Measurements from ENCODE around the gene UBE2K.

UBE2K gene

GRCh38 chr4:39821951-39822350 is 124.0 kb downstream of the UBE2K start:
- no peak for DNase-seq
- peaks cover 0 to 2% of the 10 kb centered on the region in 2 experiments for H3K4me1 ChIP-seq (ENCODE audit: control insufficient read depth in 1 of 2, insufficient read depth in 2 of 2, low read length in 2 of 2)
- H3K9me3 ChIP-seq (ENCODE audit: insufficient read depth, low read depth, low read length): no peaks in the 10 kb centered on the region
- WGBS (ENCODE audit: extremely low coverage, insufficient coverage, insufficient read length): no CpG with 5 or more reads among the region's 9 CpGs
- no peaks in the 10 kb centered on the region for H3K27me3 ChIP-seq (ENCODE audit: insufficient read depth, low read length)
- peaks cover 3 to 11% of the 10 kb centered on the region in 2 experiments for H3K36me3 ChIP-seq (ENCODE audit: control insufficient read depth in 1 of 2, insufficient read depth in 2 of 2, low read length in 2 of 2)
- H3K18ac ChIP-seq (ENCODE audit: low read length): no peak overlapping the region
- no peak overlapping the region for H4K12ac ChIP-seq (ENCODE audit: low read depth, low read length)
- H2BK12ac ChIP-seq (ENCODE audit: low read length): no peak overlapping the region
- H4K91ac ChIP-seq (ENCODE audit: low read depth, low read length): no peak overlapping the region
- H3K4me2 ChIP-seq (ENCODE audit: low read length): no peak overlapping the region
- H2AK5ac ChIP-seq (ENCODE audit: low read length): no peak overlapping the region
- no peak overlapping the region for H3K14ac ChIP-seq (ENCODE audit: low read length)
- H3K9ac ChIP-seq (ENCODE audit: low read length): no peak overlapping the region
- H2BK120ac ChIP-seq (ENCODE audit: insufficient read depth, low read length, poor library complexity): no peak overlapping the region
- H3K4ac ChIP-seq (ENCODE audit: low read depth, low read length): no peak overlapping the region
- H3K79me1 ChIP-seq (ENCODE audit: low read length): no peaks in the 10 kb centered on the region
- H2AFZ ChIP-seq (ENCODE audit: insufficient read depth, low read length, poor library complexity): no peak overlapping the region
- H3K4me3 ChIP-seq (ENCODE audit: low read depth, low read length): no peak overlapping the region
- H4K8ac ChIP-seq (ENCODE audit: low read depth, low read length): no peak overlapping the region
- no peak overlapping the region for H2BK5ac ChIP-seq (ENCODE audit: low read depth, low read length, poor library complexity)
- H3K79me2 ChIP-seq (ENCODE audit: control insufficient read depth, insufficient read depth, low read length, poor library complexity): no peaks in the 10 kb centered on the region
- H3K23ac ChIP-seq (ENCODE audit: low read length): no peak overlapping the region
- H3K27ac ChIP-seq (ENCODE audit: low read depth, low read length): no peak overlapping the region

DNA sequence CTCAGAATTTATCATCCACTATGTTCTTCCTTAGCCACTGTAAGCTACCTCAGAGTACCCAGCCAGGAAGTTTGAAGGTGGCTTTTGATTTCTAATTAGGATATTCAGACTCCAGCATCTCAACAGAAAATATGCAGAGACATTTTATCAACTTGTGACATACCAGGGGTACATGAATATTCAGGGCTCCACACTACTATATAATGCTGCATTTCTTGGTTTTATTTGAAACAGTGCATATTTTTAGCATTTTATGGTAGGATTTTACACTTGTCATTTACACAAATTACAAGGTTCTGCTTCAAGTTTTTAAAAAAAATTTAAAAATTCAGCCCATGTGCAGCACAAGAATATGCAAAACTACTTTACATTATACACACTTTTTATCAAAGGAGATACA is 124.7 kb downstream of the UBE2K start:
- Histone ChIP-seq H3K4me1 (ENCODE audit: control insufficient read depth in 1 of 2, insufficient read depth in 2 of 2, low read length in 2 of 2) (peaks cover 0 to 2% of the 10 kb centered on the region in 2 experiments), H2AK5ac (ENCODE audit: low read length) (no peak overlapping the region), H3K18ac (ENCODE audit: low read length) (no peak overlapping the region), H3K4me3 (ENCODE audit: low read depth, low read length) (no peak overlapping the region), H3K36me3 (ENCODE audit: control insufficient read depth in 1 of 2, insufficient read depth in 2 of 2, low read length in 2 of 2) (peaks cover 6 to 13% of the 10 kb centered on the region in 2 experiments), H3K27ac (ENCODE audit: low read depth, low read length) (no peak overlapping the region), H4K12ac (ENCODE audit: low read depth, low read length) (no peak overlapping the region), H3K79me1 (ENCODE audit: low read length) (no peaks in the 10 kb centered on the region), H2BK5ac (ENCODE audit: low read depth, low read length, poor library complexity) (no peak overlapping the region), H3K4me2 (ENCODE audit: low read length) (no peak overlapping the region), H4K8ac (ENCODE audit: low read depth, low read length) (no peak overlapping the region), H4K91ac (ENCODE audit: low read depth, low read length) (no peak overlapping the region), H3K9ac (ENCODE audit: low read length) (no peak overlapping the region), H2AFZ (ENCODE audit: insufficient read depth, low read length, poor library complexity) (no peak overlapping the region), H3K23ac (ENCODE audit: low read length) (no peak overlapping the region), H2BK12ac (ENCODE audit: low read length) (no peak overlapping the region), H3K14ac (ENCODE audit: low read length) (no peak overlapping the region), H3K79me2 (ENCODE audit: control insufficient read depth, insufficient read depth, low read length, poor library complexity) (no peaks in the 10 kb centered on the region), H3K4ac (ENCODE audit: low read depth, low read length) (no peak overlapping the region), H3K9me3 (ENCODE audit: insufficient read depth, low read depth, low read length) (no peaks in the 10 kb centered on the region), H2BK120ac (ENCODE audit: insufficient read depth, low read length, poor library complexity) (no peak overlapping the region), H3K27me3 (ENCODE audit: insufficient read depth, low read length) (no peaks in the 10 kb centered on the region)
- no peak for DNase-seq

DNA sequence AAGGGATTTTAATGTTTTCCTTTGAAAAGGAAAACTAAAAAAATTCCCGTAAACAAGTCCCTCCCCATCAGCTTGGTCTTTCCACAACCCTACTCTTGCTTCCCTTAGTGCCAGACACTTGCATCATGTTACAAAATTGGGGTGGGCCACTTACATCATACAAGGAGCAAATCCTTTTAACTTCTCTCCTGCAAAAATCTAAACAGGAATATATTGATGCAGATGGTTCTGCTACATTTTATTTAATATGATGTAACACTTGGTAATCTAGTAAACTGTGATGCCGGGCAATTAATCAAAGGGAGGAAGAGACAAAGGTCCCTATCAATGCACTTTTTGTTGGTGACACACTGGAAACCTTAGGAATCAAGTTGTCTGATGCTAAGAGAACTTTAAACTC is 125.3 kb downstream of the UBE2K start:
- H2AFZ ChIP-seq (ENCODE audit: insufficient read depth, low read length, poor library complexity): no peak overlapping the region
- no peak overlapping the region for H2BK120ac ChIP-seq (ENCODE audit: insufficient read depth, low read length, poor library complexity)
- no peak overlapping the region for H3K18ac ChIP-seq (ENCODE audit: low read length)
- no peak overlapping the region for H3K4me2 ChIP-seq (ENCODE audit: low read length)
- H2BK12ac ChIP-seq (ENCODE audit: low read length): no peak overlapping the region
- no peak for DNase-seq
- H3K79me1 ChIP-seq (ENCODE audit: low read length): no peaks in the 10 kb centered on the region
- H3K79me2 ChIP-seq (ENCODE audit: control insufficient read depth, insufficient read depth, low read length, poor library complexity): no peaks in the 10 kb centered on the region
- no peak overlapping the region for H3K27ac ChIP-seq (ENCODE audit: low read depth, low read length)
- no peak overlapping the region for H4K12ac ChIP-seq (ENCODE audit: low read depth, low read length)
- peaks cover 0 to 2% of the 10 kb centered on the region in 2 experiments for H3K4me1 ChIP-seq (ENCODE audit: control insufficient read depth in 1 of 2, insufficient read depth in 2 of 2, low read length in 2 of 2)
- H4K8ac ChIP-seq (ENCODE audit: low read depth, low read length): no peak overlapping the region
- H4K91ac ChIP-seq (ENCODE audit: low read depth, low read length): no peak overlapping the region
- H2AK5ac ChIP-seq (ENCODE audit: low read length): no peak overlapping the region
- H3K23ac ChIP-seq (ENCODE audit: low read length): no peak overlapping the region
- H3K4ac ChIP-seq (ENCODE audit: low read depth, low read length): no peak overlapping the region
- no CpG with 5 or more reads among the region's 2 CpGs for WGBS (ENCODE audit: extremely low coverage, insufficient coverage, insufficient read length)
- no peaks in the 10 kb centered on the region for H3K27me3 ChIP-seq (ENCODE audit: insufficient read depth, low read length)
- H3K14ac ChIP-seq (ENCODE audit: low read length): no peak overlapping the region
- peaks cover 6 to 13% of the 10 kb centered on the region in 2 experiments for H3K36me3 ChIP-seq (ENCODE audit: control insufficient read depth in 1 of 2, insufficient read depth in 2 of 2, low read length in 2 of 2)
- no peak overlapping the region for H2BK5ac ChIP-seq (ENCODE audit: low read depth, low read length, poor library complexity)
- H3K9ac ChIP-seq (ENCODE audit: low read length): no peak overlapping the region
- no peak overlapping the region for H3K4me3 ChIP-seq (ENCODE audit: low read depth, low read length)
- no peaks in the 10 kb centered on the region for H3K9me3 ChIP-seq (ENCODE audit: insufficient read depth, low read depth, low read length)

GRCh38 chr4:39825090-39825489 is 127.2 kb downstream of the UBE2K start:
- peaks cover 0 to 2% of the 10 kb centered on the region in 2 experiments for H3K4me1 ChIP-seq (ENCODE audit: control insufficient read depth in 1 of 2, insufficient read depth in 2 of 2, low read length in 2 of 2)
- no peak overlapping the region for H3K18ac ChIP-seq (ENCODE audit: low read length)
- H3K79me2 ChIP-seq (ENCODE audit: control insufficient read depth, insufficient read depth, low read length, poor library complexity): no peaks in the 10 kb centered on the region
- peaks cover 10 to 15% of the 10 kb centered on the region in 2 experiments for H3K36me3 ChIP-seq (ENCODE audit: control insufficient read depth in 1 of 2, insufficient read depth in 2 of 2, low read length in 2 of 2)
- WGBS (ENCODE audit: extremely low coverage, insufficient coverage, insufficient read length): no CpG with 5 or more reads among the region's 3 CpGs
- H3K27me3 ChIP-seq (ENCODE audit: insufficient read depth, low read length): no peaks in the 10 kb centered on the region
- H4K12ac ChIP-seq (ENCODE audit: low read depth, low read length): no peak overlapping the region
- no peak overlapping the region for H2AK5ac ChIP-seq (ENCODE audit: low read length)
- no peak overlapping the region for H2BK120ac ChIP-seq (ENCODE audit: insufficient read depth, low read length, poor library complexity)
- H3K14ac ChIP-seq (ENCODE audit: low read length): no peak overlapping the region
- H3K4me2 ChIP-seq (ENCODE audit: low read length): no peak overlapping the region
- H3K4me3 ChIP-seq (ENCODE audit: low read depth, low read length): no peak overlapping the region
- H3K79me1 ChIP-seq (ENCODE audit: low read length): no peaks in the 10 kb centered on the region
- H2BK5ac ChIP-seq (ENCODE audit: low read depth, low read length, poor library complexity): no peak overlapping the region
- no peak overlapping the region for H3K23ac ChIP-seq (ENCODE audit: low read length)
- no peak overlapping the region for H4K8ac ChIP-seq (ENCODE audit: low read depth, low read length)
- no peak overlapping the region for H4K91ac ChIP-seq (ENCODE audit: low read depth, low read length)
- no peak for DNase-seq
- no peak overlapping the region for H2AFZ ChIP-seq (ENCODE audit: insufficient read depth, low read length, poor library complexity)
- H3K27ac ChIP-seq (ENCODE audit: low read depth, low read length): no peak overlapping the region
- no peak overlapping the region for H3K9ac ChIP-seq (ENCODE audit: low read length)
- H2BK12ac ChIP-seq (ENCODE audit: low read length): no peak overlapping the region
- H3K9me3 ChIP-seq (ENCODE audit: insufficient read depth, low read depth, low read length): no peaks in the 10 kb centered on the region
- H3K4ac ChIP-seq (ENCODE audit: low read depth, low read length): no peak overlapping the region

All from trophoblast cell (in vitro differentiated cells and primary cell).